ENCODE measurements around the gene TMEM229B. TPM values are rescaled to one million over a fixed set of nuclear protein-coding genes. Genes with fewer than 3 reads are reported as not detected.

TMEM229B gene
- total RNA-seq = 10 to 100 TPM; 28.3 to 51.3 (median 49.9) TPM
- total RNA-seq (2013) = 35.1 TPM

DNA sequence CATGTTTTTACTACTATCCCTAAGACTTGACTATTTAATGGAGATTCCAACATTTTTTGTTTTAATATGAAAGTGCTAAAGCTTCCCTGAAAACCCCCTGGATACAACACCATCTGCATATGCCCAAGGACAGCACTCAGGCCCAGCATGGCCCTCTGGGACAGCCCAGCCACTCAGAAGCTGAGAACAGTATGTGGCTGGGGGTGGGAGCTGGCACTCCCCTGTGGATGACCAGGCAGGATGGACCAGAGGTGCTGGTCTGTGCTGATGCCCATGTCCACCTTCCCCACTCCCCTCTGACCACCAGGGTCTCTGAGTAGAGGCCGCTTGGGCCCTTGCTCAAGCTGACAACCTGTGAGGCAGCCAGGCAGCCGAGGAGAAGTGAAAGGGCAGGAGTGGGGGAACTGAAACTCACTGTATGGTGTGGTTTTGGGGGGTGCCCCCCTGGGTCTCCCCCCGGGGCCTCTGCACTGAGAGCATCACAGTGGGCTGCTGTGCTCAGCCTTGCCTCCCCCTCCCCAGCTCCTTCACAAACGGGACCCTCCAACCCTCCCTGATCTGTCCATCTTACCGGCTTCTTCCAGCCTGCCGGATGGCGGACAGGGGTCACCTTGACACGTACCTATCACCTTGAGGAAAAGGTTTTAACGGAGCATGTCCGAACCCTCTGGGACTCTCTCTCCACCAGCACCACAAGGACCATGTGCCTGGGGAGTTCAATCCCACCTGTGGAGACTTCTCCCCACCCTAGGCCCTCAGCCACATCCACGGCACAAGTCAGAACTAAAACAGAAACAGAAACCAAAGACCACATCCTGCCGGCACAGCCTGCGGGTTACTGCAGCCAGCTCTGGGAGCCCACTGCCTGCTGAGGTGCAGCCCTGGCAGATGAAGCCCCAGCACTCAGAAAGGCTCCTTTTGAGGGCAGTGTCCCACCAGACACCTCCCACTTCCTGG, at the start of gene TMEM229B:
Gene TMEM229B (minus strand): TSS at position 785 of the 957 bp plus-strand sequence. CDS start 14,798 bp downstream, outside the sequence.
- peaks cover 46 to 76% of the 10 kb centered on the region in 2 donors for H3K4me1 Mint-ChIP-seq
- peaks cover 3 to 6% of the 10 kb centered on the region in 2 donors for H3K9me3 Mint-ChIP-seq
- H3K27me3 Mint-ChIP-seq (ENCODE audit: low read depth in 2 of 2) = no peaks in the 10 kb centered on the region
- peak within 1 kb of the TSS; percentile 90 for H3K4me3 Mint-ChIP-seq
- Histone ChIP-seq H3K27me3 (ENCODE audit: control insufficient read depth, insufficient read depth, low read length) (no peaks in the 10 kb centered on the region), H3K36me3 (ENCODE audit: control insufficient read depth, insufficient read depth, low read length) (peaks cover 27% of the 10 kb centered on the region), H3K4me1 (ENCODE audit: control insufficient read depth, insufficient read depth, low read length) (peaks cover 51% of the 10 kb centered on the region), H3K9me3 (ENCODE audit: control insufficient read depth, insufficient read depth, low read length) (peaks cover 2% of the 10 kb centered on the region), H3K27ac (ENCODE audit: low read length) (peak within 1 kb of the TSS; percentile 95), H3K4me3 (ENCODE audit: low read length) (peak within 1 kb of the TSS; percentile 68)
- ATAC-seq = peak; percentile 95 to 98 (median 95)
- intact Hi-C loops (cut with micrococcal nuclease) = loop anchor here (1.0 kb wide), 2 partner anchors 21 to 26 kb away; no protein-coding TSS in a partner anchor
- peak within 1 kb of the TSS; percentile 95 for H3K27ac Mint-ChIP-seq
- TF ChIP-seq, protein P1, sequence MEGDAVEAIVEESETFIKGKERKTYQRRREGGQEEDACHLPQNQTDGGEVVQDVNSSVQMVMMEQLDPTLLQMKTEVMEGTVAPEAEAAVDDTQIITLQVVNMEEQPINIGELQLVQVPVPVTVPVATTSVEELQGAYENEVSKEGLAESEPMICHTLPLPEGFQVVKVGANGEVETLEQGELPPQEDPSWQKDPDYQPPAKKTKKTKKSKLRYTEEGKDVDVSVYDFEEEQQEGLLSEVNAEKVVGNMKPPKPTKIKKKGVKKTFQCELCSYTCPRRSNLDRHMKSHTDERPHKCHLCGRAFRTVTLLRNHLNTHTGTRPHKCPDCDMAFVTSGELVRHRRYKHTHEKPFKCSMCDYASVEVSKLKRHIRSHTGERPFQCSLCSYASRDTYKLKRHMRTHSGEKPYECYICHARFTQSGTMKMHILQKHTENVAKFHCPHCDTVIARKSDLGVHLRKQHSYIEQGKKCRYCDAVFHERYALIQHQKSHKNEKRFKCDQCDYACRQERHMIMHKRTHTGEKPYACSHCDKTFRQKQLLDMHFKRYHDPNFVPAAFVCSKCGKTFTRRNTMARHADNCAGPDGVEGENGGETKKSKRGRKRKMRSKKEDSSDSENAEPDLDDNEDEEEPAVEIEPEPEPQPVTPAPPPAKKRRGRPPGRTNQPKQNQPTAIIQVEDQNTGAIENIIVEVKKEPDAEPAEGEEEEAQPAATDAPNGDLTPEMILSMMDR (IDR thresholded peaks at IDR 0.05) = no peak
- peak; percentile 73 to 87 for DNase-seq
- under 1% methylated on average over 13 of the region's 13 CpGs for whole genome bisulfite sequencing (ENCODE audit: insufficient coverage)
- no peaks in the 10 kb centered on the region for H3K36me3 Mint-ChIP-seq

DNA sequence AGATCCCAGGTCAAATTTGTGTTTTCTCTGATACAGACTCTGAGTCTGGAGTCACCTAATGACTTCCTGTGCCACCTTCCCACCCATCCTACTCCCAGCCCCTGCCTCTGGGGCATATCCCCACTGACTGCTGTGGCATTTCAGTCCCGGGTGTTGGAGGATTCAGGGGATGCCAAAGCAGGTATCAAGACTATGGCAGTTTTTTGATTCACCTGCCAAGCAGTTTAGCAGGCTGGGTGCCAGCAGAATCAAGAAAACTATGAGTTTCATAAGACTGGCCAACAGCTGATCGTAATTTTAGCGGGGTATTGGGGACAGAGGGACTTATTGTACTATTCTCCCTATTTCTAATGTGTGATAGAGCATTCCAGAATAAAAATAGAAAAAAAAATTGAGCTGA, 49.2 kb upstream of the TMEM229B start:
- intact Hi-C loops (cut with micrococcal nuclease) = no loop called here
- TF ChIP-seq, protein P1 (IDR thresholded peaks at IDR 0.05) = no peak
- Mint-ChIP-seq H3K9me3 (no peaks in the 10 kb centered on the region), H3K27ac (no peak overlapping the region), H3K27me3 (ENCODE audit: low read depth in 2 of 2) (peaks cover 40 to 56% of the 10 kb centered on the region in 2 donors), H3K4me3 (no peak overlapping the region), H3K4me1 (peaks cover 9 to 12% of the 10 kb centered on the region in 2 donors), H3K36me3 (no peaks in the 10 kb centered on the region)
- no peak overlapping the region for H3K4me3 ChIP-seq (ENCODE audit: low read length)
- peaks cover 13% of the 10 kb centered on the region for H3K4me1 ChIP-seq (ENCODE audit: control insufficient read depth, insufficient read depth, low read length)
- no peak for ATAC-seq
- peaks cover 18% of the 10 kb centered on the region for H3K27me3 ChIP-seq (ENCODE audit: control insufficient read depth, insufficient read depth, low read length)
- no peak for DNase-seq
- H3K27ac ChIP-seq (ENCODE audit: low read length) = no peak overlapping the region
- no peaks in the 10 kb centered on the region for H3K9me3 ChIP-seq (ENCODE audit: control insufficient read depth, insufficient read depth, low read length)
- WGBS (ENCODE audit: insufficient coverage) = 89% methylated on average over 1 of the region's 3 CpGs
- H3K36me3 ChIP-seq (ENCODE audit: control insufficient read depth, insufficient read depth, low read length) = no peaks in the 10 kb centered on the region

DNA sequence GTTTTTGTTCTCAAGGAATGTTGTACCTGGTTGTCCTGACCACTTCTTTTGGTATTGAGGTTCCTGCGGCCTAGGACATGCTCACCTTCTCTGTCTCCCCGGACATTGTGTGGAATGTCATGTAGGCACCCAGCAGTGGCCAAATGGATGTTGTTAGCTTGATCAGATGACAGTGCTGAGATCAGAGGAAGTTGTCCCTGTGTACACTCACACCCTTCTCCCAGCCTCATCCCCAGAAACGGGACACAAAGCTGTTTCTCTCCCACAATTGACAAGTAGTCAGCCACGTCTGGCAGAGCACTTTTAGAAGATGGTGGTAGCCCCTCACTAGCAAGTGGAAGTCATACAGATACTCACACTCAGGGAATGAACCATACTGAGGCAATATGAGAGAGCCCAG, 47.6 kb upstream of the TMEM229B start:
- Histone ChIP-seq H3K4me1 (ENCODE audit: control insufficient read depth, insufficient read depth, low read length) (peaks cover 9% of the 10 kb centered on the region), H3K9me3 (ENCODE audit: control insufficient read depth, insufficient read depth, low read length) (no peaks in the 10 kb centered on the region), H3K27me3 (ENCODE audit: control insufficient read depth, insufficient read depth, low read length) (peaks cover 14% of the 10 kb centered on the region), H3K4me3 (ENCODE audit: low read length) (no peak overlapping the region), H3K27ac (ENCODE audit: low read length) (no peak overlapping the region), H3K36me3 (ENCODE audit: control insufficient read depth, insufficient read depth, low read length) (no peaks in the 10 kb centered on the region)
- Mint-ChIP-seq H3K27me3 (ENCODE audit: low read depth in 2 of 2) (peaks cover 35 to 51% of the 10 kb centered on the region in 2 donors), H3K4me1 (peaks cover 0 to 4% of the 10 kb centered on the region in 2 donors), H3K36me3 (no peaks in the 10 kb centered on the region), H3K4me3 (no peak overlapping the region), H3K9me3 (no peaks in the 10 kb centered on the region), H3K27ac (no peak overlapping the region)
- DNase-seq (no peak), ATAC-seq (no peak)
- TF ChIP-seq, protein P1 (IDR thresholded peaks at IDR 0.05) = no peak
- WGBS (ENCODE audit: insufficient coverage) = 81% methylated on average over 4 of the region's 4 CpGs
- intact Hi-C loops (cut with micrococcal nuclease) = no loop called here

Data from natural killer cell (primary cell).